Measurements from ENCODE around the gene TRIO.

GRCh38 chr5:14110196-14110595 is 32.9 kb upstream of the TRIO start:
- no peak for TF ChIP-seq SP1 (IDR thresholded peaks at IDR 0.05)
- TF ChIP-seq SUZ12 (IDR thresholded peaks at IDR 0.05) = no peak
